Stomach (tissue), 9 donors: ENCODE data around the gene SLC25A1. TPM values are rescaled to one million over a fixed set of nuclear protein-coding genes. Genes with fewer than 3 reads are reported as not detected.

Experiments used
- DNase-seq, 2 donors: peaks; one replicate each; pipeline versions ENCODE4 v3.0.0 to v3.0.0-alpha.2; 2013 to 2019
- H3K27ac ChIP-seq, 5 donors: fragments of 200-600 bp in 4 of 5; sonication (generic) in 4 of 5; one replicate each; pipeline ENCODE4 v1.5.1; 2013 to 2019; ENCODE audit warnings: mild to moderate bottlenecking in 1 of 5, moderate library complexity in 1 of 5
- H3K27me3 ChIP-seq, 3 donors: fragments of 200-600 bp; sonication (generic); one replicate each; pipeline ENCODE4 v1.5.1; 2017 to 2019; ENCODE audit warnings: mixed run types in 1 of 3
- H3K36me3 ChIP-seq, 4 donors: fragments of 200-600 bp; sonication (generic); 1 replicate in 3 of 4; 2 replicates in 1 of 4; pipeline ENCODE4 v1.5.1; 2016 to 2019
- H3K4me1 ChIP-seq, 4 donors: fragments of 200-600 bp; sonication (generic); one replicate each; pipeline ENCODE4 v1.5.1; 2016 to 2019
- H3K4me3 ChIP-seq, 4 donors: fragments of 200-600 bp; sonication (generic) in 3 of 4; one replicate each; pipeline ENCODE4 v1.5.1; 2016 to 2019; ENCODE audit warnings: mild to moderate bottlenecking in 1 of 4
- H3K9me3 ChIP-seq, 4 donors: fragments of 200-600 bp; sonication (generic); one replicate each; pipeline ENCODE4 v1.5.1; 2016 to 2019
- EP300 ChIP-seq: sonication (generic); formaldehyde crosslinking; IDR thresholded peaks from one replicate; pipeline ENCODE4 v1.6.1; 2017; ENCODE audit warnings: antibody characterized with exemption
- POLR2A ChIP-seq, 4 donors: fragments of 450-650 bp; IDR thresholded peaks; one replicate each; pipeline ENCODE4 v1.6.1; 2016; ENCODE audit warnings: antibody characterized with exemption in 4 of 4, control low read depth in 2 of 4, mild to moderate bottlenecking in 1 of 4, moderate library complexity in 1 of 4
- POLR2AphosphoS5 ChIP-seq, 3 donors: sonication (generic); formaldehyde crosslinking; IDR thresholded peaks; one replicate each; pipeline ENCODE4 v1.6.1; 2016; ENCODE audit warnings: antibody characterized with exemption in 3 of 3
- WGBS, 5 donors: extraction: QIAGEN DNeasy Blood & Tissue Kit in 3 of 5; methylation state at CpG; one replicate each; pipeline versions ENCODE4 v1.1.5 to v1.1.7; 2013 to 2018; 5-methylcytosine and 5-hydroxymethylcytosine counted together
- intact Hi-C: fragments of 100-400 bp; cut with DNase I; formaldehyde crosslinking; loops from one replicate; pipeline ENCODE4 v1.15.1; 2023; ENCODE audit warnings: low total_unique reads
- polyA plus RNA-seq, 3 donors: library from polyadenylated mRNA; stranded (reverse); fragments of 200-250 nt; gene quantifications; one replicate each; pipeline ENCODE4 v1.2.3, GENCODE V29; 2013
- total RNA-seq, 5 donors: library from RNA; depleted of rRNA; stranded (reverse); fragments of >200 nt; gene quantifications; one replicate each; pipeline versions ENCODE4 v1.1.0 to v1.2.3, GENCODE V29; 2014 to 2016
- TF ChIP-seq, protein P1 (sequence below), 7 experiments: fragments of 450-650 bp in 4 of 7; fragments of 200-600 bp in 3 of 7; sonication (generic) in 3 of 7; IDR thresholded peaks; one replicate each; pipeline ENCODE4 v1.5.1; 2016 to 2019; ENCODE audit warnings: antibody characterized with exemption in 7 of 7, control low read depth in 2 of 7, mild to moderate bottlenecking in 1 of 7
- donor health status: healthy with polysubstance abuse.
- donor health status: Bipolar disorder and iron deficiency.
- donor health status: healthy.

Gene SLC25A1
- total and polyA plus RNA-seq, 8 donors, result 1.2 to 165 (median 54.3) TPM

DNA sequence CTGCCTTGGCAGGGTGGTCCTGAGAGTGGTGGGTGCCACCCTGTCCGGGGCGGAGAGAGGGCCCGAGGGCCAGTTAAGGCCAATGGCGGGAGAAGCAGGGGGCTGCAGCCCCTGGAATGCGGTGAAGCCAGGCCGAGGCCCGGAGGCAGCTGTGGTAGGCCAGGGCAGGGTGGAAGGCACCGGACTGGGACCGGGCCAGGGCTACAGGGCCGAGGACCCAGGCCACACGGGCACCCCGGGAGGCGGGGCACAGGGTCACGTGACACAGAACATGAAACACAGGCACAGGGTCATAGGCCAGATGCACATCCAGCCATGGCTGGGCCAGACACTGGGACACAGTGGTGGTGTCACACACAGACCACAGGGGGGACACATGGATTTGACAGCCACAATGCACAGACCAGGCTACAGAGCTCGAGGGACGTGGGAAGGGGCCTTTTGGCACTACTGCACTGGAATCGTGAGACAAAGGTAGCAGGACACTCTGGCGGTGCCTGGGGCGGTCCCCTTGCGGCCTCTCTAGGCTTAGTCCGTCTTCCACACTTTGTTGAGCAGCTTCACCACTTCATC lies 2.8 kb downstream of the SLC25A1 start:
- no peak for DNase-seq
- Histone ChIP-seq H3K4me3 (no peak overlapping the region), H3K27ac (peak overlapping the region in 1 of 5 donors; percentile 8), H3K4me1 (peaks cover 61 to 78% (median 76%) of the 10 kb centered on the region in 4 donors), H3K9me3 (no peaks in the 10 kb centered on the region), H3K36me3 (peaks cover 0 to 4% (median 2%) of the 10 kb centered on the region in 4 donors), H3K27me3 (no peaks in the 10 kb centered on the region)
- intact Hi-C loops, result no loop called here
- WGBS, 5 donors, result 68 to 78% (median 74%) methylated on average over 11 to 21 of the region's 21 CpGs
- TF ChIP-seq, protein P1, sequence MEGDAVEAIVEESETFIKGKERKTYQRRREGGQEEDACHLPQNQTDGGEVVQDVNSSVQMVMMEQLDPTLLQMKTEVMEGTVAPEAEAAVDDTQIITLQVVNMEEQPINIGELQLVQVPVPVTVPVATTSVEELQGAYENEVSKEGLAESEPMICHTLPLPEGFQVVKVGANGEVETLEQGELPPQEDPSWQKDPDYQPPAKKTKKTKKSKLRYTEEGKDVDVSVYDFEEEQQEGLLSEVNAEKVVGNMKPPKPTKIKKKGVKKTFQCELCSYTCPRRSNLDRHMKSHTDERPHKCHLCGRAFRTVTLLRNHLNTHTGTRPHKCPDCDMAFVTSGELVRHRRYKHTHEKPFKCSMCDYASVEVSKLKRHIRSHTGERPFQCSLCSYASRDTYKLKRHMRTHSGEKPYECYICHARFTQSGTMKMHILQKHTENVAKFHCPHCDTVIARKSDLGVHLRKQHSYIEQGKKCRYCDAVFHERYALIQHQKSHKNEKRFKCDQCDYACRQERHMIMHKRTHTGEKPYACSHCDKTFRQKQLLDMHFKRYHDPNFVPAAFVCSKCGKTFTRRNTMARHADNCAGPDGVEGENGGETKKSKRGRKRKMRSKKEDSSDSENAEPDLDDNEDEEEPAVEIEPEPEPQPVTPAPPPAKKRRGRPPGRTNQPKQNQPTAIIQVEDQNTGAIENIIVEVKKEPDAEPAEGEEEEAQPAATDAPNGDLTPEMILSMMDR (IDR thresholded peaks at IDR 0.05), result no peak
- no peak for TF ChIP-seq POLR2A (IDR thresholded peaks at IDR 0.05)
- TF ChIP-seq POLR2AphosphoS5 (IDR thresholded peaks at IDR 0.05), result no peak
- no peak for TF ChIP-seq EP300

DNA sequence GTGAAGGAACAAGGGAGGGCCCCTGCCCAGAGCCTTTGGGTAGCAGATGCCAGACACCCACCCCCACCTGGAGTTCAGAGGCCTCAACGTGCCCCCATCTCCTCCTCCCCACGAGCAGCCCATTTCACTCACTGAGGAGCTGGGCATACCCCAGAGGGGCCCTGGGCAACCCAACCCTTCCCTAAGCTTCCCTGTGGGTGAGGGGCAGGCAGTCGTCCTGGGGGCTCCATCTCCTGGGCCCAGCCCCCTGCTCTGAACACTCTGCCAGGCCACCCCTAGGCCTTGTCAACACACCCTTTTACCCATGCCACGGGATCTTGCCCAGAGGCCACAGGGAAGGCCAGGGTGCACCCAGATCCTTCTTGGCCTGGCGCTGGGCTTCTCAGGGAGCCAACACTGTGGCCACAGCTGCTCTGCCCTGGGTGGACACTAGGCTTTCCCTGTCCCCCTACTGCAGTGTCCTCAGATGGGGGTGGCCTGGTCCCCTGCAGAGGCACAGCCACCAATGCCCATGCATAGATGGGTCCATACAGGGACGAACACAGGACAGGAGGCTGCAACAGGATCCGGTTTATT lies 3.4 kb downstream of the SLC25A1 start:
- WGBS, 5 donors, result 55 to 89% (median 67%) methylated on average over 3 to 7 of the region's 7 CpGs
- H3K36me3 ChIP-seq, result peaks cover 0 to 4% (median 2%) of the 10 kb centered on the region in 4 donors
- peak overlapping the region in 4 of 5 donors; percentile 32 to 49 (median 36) for H3K27ac ChIP-seq
- DNase-seq, result no peak
- peaks cover 67 to 84% (median 82%) of the 10 kb centered on the region in 4 donors for H3K4me1 ChIP-seq
- intact Hi-C loops, result no loop called here
- no peaks in the 10 kb centered on the region for H3K9me3 ChIP-seq
- peaks cover 0 to 5% (median 3%) of the 10 kb centered on the region in 3 donors for H3K27me3 ChIP-seq
- no peak overlapping the region for H3K4me3 ChIP-seq
- no peak for TF ChIP-seq POLR2A (IDR thresholded peaks at IDR 0.05)
- TF ChIP-seq, protein P1 (IDR thresholded peaks at IDR 0.05), result no peak
- TF ChIP-seq POLR2AphosphoS5 (IDR thresholded peaks at IDR 0.05), result no peak
- no peak for TF ChIP-seq EP300

DNA sequence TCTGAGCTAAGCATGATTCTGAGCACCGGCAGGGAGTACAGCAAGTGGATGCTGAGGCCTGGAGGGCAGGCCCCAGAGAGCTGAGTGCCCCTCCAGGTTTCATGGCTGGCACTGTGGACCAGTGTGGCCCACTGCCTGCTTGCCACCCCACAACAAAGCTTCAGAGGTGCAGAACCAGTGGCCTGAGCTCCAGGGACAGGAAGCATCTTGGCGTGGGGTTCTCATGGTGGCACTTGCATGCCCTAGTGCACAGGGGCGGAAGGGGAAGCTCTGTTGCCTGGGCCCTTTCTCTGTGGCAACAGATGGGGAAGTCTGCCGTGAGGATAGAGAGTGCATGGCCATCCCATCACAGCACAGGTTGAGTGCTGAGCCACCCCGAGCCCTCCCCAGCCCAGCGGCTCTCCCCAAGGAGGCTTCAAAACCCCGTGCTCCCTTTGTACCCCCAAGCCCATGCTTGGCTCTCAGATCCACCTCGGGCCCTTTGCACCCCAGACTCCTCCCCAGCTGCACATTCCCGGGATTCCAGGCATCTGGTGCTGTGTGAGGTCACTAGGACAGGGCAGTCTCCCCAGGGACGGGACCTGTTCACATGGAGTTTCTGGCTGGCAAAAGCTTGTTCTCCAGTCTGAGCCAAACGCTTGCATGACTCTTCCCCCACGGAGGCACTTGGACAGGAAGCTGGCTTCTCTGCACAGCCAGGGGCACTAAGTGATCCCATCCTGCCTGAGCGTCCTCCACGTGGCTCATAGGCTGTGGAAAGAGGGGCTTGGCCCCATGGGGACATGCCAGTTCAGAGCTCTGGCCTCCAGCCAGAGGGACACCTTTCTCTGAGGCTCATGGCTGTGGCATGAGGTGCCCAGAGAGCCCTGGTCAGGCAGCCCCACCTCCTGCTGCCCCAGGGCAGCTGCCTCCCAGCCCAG lies 4.2 kb downstream of the SLC25A1 start:
- intact Hi-C loops, result no loop called here
- Histone ChIP-seq H3K4me3 (no peak overlapping the region), H3K27ac (peak overlapping the region in 4 of 5 donors; percentile 32 to 49 (median 36)), H3K4me1 (peaks cover 71 to 86% (median 85%) of the 10 kb centered on the region in 4 donors), H3K27me3 (peaks cover 0 to 12% (median 11%) of the 10 kb centered on the region in 3 donors), H3K9me3 (no peaks in the 10 kb centered on the region), H3K36me3 (peaks cover 0 to 4% (median 2%) of the 10 kb centered on the region in 4 donors)
- 36 to 42% (median 41%) methylated on average over 10 to 14 of the region's 14 CpGs for WGBS, 5 donors
- TF ChIP-seq POLR2AphosphoS5 (IDR thresholded peaks at IDR 0.05), result no peak
- DNase-seq, result no peak

DNA sequence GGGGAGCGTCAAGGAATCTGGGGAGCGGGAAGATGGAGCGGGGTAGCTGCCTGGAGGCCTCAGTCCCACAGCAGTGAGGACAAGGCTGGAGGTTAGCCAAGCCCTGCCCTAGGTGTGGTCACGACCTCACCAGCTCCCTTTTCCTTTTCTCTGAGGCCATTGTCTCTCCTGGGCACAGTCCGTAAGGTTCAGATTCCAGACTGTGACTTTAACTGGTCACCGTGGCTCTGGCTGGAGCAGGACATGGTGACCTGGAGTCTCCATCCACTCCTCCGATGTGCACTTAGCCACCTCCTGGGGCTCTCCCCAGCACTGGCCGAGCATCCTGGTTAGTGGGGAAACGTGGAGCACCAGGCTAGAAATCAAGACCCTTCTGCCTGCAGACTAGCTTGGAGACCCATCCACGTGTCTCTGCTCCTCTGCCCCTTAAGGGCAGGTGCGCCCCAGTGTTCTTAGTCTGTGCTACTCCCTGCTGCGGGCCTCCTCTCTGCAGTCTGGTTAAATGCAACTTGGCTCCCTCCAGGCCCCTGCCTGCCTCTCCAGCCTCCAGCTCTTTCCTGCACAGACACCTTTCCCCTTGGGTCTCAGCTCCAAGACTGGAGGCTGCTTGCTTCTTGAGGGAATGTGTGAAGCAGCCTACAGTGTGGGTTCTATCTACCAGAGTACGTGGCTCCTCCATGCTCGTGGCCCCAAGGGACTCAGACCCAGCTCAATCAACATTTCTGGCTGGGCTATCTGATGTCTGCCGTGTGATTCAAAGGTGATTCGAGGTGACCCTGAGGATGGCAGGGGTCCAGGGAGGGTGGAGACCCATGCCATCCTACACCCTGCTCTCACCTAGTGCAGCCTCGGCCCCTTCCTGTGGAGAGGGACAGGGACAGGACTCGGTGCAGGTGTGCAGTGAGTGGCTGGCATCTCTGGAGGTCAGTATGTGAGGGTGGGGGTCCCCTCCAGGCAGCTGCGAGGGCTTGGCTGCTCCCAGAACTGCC lies 5.2 kb downstream of the SLC25A1 start:
- H3K4me3 ChIP-seq, result peak overlapping the region in 2 of 4 donors; percentile 80 to 96
- 55 to 72% (median 61%) methylated on average over 13 to 19 of the region's 19 CpGs for WGBS, 5 donors
- intact Hi-C loops, result no loop called here
- peaks cover 68 to 84% (median 83%) of the 10 kb centered on the region in 4 donors for H3K4me1 ChIP-seq
- DNase-seq, result no peak
- H3K27me3 ChIP-seq, result peaks cover 9 to 23% (median 21%) of the 10 kb centered on the region in 3 donors
- H3K36me3 ChIP-seq, result peaks cover 0 to 4% (median 2%) of the 10 kb centered on the region in 4 donors
- peak overlapping the region in 2 of 5 donors; percentile 37 to 94 for H3K27ac ChIP-seq
- H3K9me3 ChIP-seq, result no peaks in the 10 kb centered on the region
- TF ChIP-seq EP300 (no peak), POLR2A (IDR thresholded peaks at IDR 0.05) (no peak), POLR2AphosphoS5 (IDR thresholded peaks at IDR 0.05) (no peak)
- TF ChIP-seq, protein P1 (IDR thresholded peaks at IDR 0.05), result no peak
